GM19025 (cell line): ENCODE data around the gene GNAT1.
"Not testable (repeated sequence)": the region's sequence is repeated elsewhere in the genome, so short reads cannot be mapped to it uniquely, and the experiment has no call there.

Experiments
- ATAC-seq: cut with Tn5 transposase; IDR thresholded peaks from one replicate; pipeline ENCODE4 v1.9.1; 2021; ENCODE audit warnings: mild to moderate bottlenecking, low read depth, moderate library complexity; ENCODE audit not compliant: unreplicated experiment

The GNAT1 gene

GRCh38 chr3:50237133-50237651 is 45.8 kb downstream of the GNAT1 start:
- ATAC-seq = no peak

GRCh38 chr3:50237754-50238548 is 46.5 kb downstream of the GNAT1 start:
- no peak for ATAC-seq

GRCh38 chr3:50238549-50239026 is 47.2 kb downstream of the GNAT1 start:
- no peak for ATAC-seq

GRCh38 chr3:50239649-50240048 is 48.2 kb downstream of the GNAT1 start:
- no peak for ATAC-seq

GRCh38 chr3:50241163-50241562 is 49.8 kb downstream of the GNAT1 start:
- ATAC-seq = no peak

GRCh38 chr3:50241713-50242380 is 50.4 kb downstream of the GNAT1 start:
- ATAC-seq = no peak

GRCh38 chr3:50242381-50242770 is 51.0 kb downstream of the GNAT1 start:
- no peak for ATAC-seq

- ATAC-seq = no peak
Measured at GRCh38 chr3:50242851-50243542, 51.6 kb downstream of the GNAT1 start.

- ATAC-seq = no peak
Measured at GRCh38 chr3:50243543-50243895, 52.1 kb downstream of the GNAT1 start.

- not testable (repeated sequence) for ATAC-seq
Measured at GRCh38 chr3:50244813-50245212, 53.4 kb downstream of the GNAT1 start.

GRCh38 chr3:50245251-50245745 is 53.9 kb downstream of the GNAT1 start:
- ATAC-seq = no peak

- peak; percentile 62 for ATAC-seq
Measured at GRCh38 chr3:50245831-50246516, 54.6 kb downstream of the GNAT1 start.

- peak; percentile 45 for ATAC-seq
Measured at GRCh38 chr3:50246517-50246954, 55.1 kb downstream of the GNAT1 start.
